Stimulated activated CD4-positive, alpha-beta T cell treated with anti-CD3 and anti-CD28 coated beads, Interleukin-4, amount 100 ng/mL, for 48 hours (primary cell): ENCODE data around the gene LDLRAD4.
A peak's percentile ranks its signal among the peaks of the same experiment; 100 is the strongest.

Experiments used
- DNase-seq, 2 donors: peaks; one replicate each; pipeline ENCODE4 v3.0.0-alpha.2; 2020; ENCODE audit warnings: low read depth in 2 of 2

LDLRAD4 gene

GRCh38 chr18:13570856-13571495 is 352.4 kb downstream of the LDLRAD4 start:
- DNase-seq = no peak

- no peak for DNase-seq
Observed at GRCh38 chr18:13572148-13572547, 353.6 kb downstream of the LDLRAD4 start.

GRCh38 chr18:13572721-13573120 is 354.2 kb downstream of the LDLRAD4 start:
- DNase-seq = no peak

- DNase-seq = no peak
Observed at GRCh38 chr18:13573750-13574149, 355.2 kb downstream of the LDLRAD4 start.

GRCh38 chr18:13574355-13574754 is 355.8 kb downstream of the LDLRAD4 start:
- DNase-seq = no peak

GRCh38 chr18:13574761-13575160 is 356.2 kb downstream of the LDLRAD4 start:
- no peak for DNase-seq

- no peak for DNase-seq
Observed at GRCh38 chr18:13576598-13576997, 358.0 kb downstream of the LDLRAD4 start.

- DNase-seq = peak in 1 of 2 donors; percentile 37
Observed at GRCh38 chr18:13577091-13577697, 358.6 kb downstream of the LDLRAD4 start.

- no peak for DNase-seq
Observed at GRCh38 chr18:13577781-13578180, 359.2 kb downstream of the LDLRAD4 start.

- DNase-seq = no peak
Observed at GRCh38 chr18:13578400-13578799, 359.8 kb downstream of the LDLRAD4 start.

- DNase-seq = no peak
Observed at GRCh38 chr18:13579874-13580273, 361.3 kb downstream of the LDLRAD4 start.

GRCh38 chr18:13580351-13580750 is 361.8 kb downstream of the LDLRAD4 start:
- DNase-seq = no peak

- DNase-seq = no peak
Observed at GRCh38 chr18:13580991-13581390, 362.4 kb downstream of the LDLRAD4 start.

GRCh38 chr18:13581496-13582177 is 363.1 kb downstream of the LDLRAD4 start:
- no peak for DNase-seq

- no peak for DNase-seq
Observed at GRCh38 chr18:13582178-13582670, 363.7 kb downstream of the LDLRAD4 start.

GRCh38 chr18:13583576-13584550 is 365.3 kb downstream of the LDLRAD4 start:
- DNase-seq = no peak

- DNase-seq = no peak
Observed at GRCh38 chr18:13584825-13585224, 366.3 kb downstream of the LDLRAD4 start.

- no peak for DNase-seq
Observed at GRCh38 chr18:13585379-13586153, 367.0 kb downstream of the LDLRAD4 start.

- DNase-seq = no peak
Observed at GRCh38 chr18:13587001-13587400, 368.4 kb downstream of the LDLRAD4 start.

GRCh38 chr18:13587477-13587876 is 368.9 kb downstream of the LDLRAD4 start:
- DNase-seq = no peak

- DNase-seq = no peak
Observed at GRCh38 chr18:13587937-13588336, 369.4 kb downstream of the LDLRAD4 start.
